Activated CD4-positive, alpha-beta T cell treated with anti-CD3 and anti-CD28 coated beads, Interleukin-2, amount 50 U/mL, for 16 hours (primary cell): ENCODE results near the gene NMNAT1.
"Not testable (repeated sequence)": the region's sequence is repeated elsewhere in the genome, so short reads cannot be mapped to it uniquely, and the experiment has no call there.

ENCODE experiments used
- DNase-seq: peaks from one replicate; pipeline ENCODE4 v3.0.0-alpha.2; 2020

Gene NMNAT1

GRCh38 chr1:9942939-9943788, at the start of gene NMNAT1, which contains the start of gene LZIC:
Gene NMNAT1 (plus strand): TSS chr1:9943475. CDS start chr1:9972074, 28,599 bp downstream.
Gene LZIC (minus strand): TSS chr1:9943391. CDS start chr1:9936619, 6,772 bp downstream.
- DNase-seq, result peak; percentile 96

- no peak for DNase-seq
Measured at GRCh38 chr1:9894115-9894514, 49.2 kb upstream of the NMNAT1 start.

- DNase-seq, result no peak
Measured at GRCh38 chr1:9900142-9901043, 42.9 kb upstream of the NMNAT1 start.

- no peak for DNase-seq
Measured at GRCh38 chr1:9901148-9902059, 41.9 kb upstream of the NMNAT1 start.

DNA sequence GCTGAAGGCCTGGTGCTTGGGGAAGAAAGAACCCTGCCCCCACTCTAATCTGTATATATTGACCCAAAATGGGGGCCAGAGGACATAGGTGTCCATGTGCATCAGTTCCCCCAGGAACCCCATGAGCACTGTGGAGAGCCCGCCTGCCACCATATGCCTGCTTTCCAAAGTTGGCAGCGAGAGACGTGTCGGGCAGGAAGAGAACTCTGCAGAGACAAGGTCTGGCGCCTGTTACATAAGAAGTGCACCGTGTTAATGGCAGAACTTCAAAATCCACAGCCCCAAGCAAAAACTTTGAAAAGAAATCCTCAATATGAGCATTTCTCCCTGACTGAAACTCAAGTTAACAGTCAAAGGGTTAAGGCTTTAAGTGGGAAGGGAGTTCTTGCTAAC, 41.2 kb upstream of the NMNAT1 start:
- no peak for DNase-seq

GRCh38 chr1:9903801-9904527, 39.3 kb upstream of the NMNAT1 start:
- peak; percentile 86 for DNase-seq

DNA sequence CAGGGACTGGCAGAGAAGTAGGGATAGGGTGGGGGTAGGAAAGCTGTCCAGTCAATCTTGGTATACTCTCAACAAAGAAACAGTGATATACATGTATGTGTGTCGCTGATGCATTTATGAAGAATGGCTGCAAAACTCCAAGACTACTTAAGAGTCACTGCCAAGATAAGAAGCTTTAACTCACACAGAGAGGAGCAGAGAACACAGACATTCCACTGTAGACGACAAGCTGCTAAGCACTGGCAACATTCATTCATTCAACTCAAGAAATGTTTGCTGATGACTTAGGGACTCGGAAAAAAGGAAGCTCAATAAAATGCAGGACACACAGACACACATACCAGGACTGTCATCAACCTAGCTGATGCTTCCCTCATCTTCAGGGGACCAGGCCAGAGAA, 38.7 kb upstream of the NMNAT1 start:
- no peak for DNase-seq

DNA sequence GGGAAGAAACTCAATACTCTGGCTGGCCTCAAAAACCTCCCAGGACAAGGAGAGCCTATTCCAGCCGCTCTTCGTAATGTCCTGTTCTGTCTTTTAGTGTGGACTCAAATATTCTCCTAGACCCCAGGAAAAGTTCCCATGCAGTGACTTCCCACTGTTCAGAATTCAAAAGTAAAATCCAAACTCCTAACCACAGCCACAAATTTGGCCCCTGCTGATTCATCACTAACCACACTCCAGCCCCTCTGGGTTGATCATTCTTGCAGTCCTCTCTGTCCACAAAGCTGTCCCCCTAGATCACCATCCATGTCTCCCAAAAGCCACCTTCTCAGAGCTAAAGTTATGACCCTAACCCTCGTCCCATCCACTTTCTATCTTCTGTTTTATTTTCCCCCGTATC, 38.3 kb upstream of the NMNAT1 start:
- no peak for DNase-seq

- DNase-seq, result no peak
Measured at GRCh38 chr1:9906466-9906865, 36.8 kb upstream of the NMNAT1 start.

DNA sequence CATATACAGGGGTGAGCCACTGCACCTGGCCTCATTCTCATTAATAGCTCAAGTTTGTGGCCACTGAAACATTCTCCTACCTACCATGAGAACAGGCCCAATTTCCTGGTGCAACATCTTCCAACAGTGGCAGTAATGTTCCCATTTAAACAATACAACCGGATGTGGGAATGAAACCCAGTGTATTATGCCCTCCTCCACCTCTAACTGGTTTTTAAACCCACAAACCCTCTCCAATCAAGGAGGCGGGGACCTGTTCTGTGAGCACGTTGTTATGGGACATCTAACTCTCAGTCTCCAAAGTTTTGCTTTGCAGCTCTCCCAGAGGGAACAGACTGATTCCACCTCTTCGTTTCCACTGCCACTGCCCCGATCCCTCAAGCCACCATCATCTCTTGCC, 35.8 kb upstream of the NMNAT1 start:
- DNase-seq, result no peak

GRCh38 chr1:9908871-9909233, 34.4 kb upstream of the NMNAT1 start:
- no peak for DNase-seq

DNA sequence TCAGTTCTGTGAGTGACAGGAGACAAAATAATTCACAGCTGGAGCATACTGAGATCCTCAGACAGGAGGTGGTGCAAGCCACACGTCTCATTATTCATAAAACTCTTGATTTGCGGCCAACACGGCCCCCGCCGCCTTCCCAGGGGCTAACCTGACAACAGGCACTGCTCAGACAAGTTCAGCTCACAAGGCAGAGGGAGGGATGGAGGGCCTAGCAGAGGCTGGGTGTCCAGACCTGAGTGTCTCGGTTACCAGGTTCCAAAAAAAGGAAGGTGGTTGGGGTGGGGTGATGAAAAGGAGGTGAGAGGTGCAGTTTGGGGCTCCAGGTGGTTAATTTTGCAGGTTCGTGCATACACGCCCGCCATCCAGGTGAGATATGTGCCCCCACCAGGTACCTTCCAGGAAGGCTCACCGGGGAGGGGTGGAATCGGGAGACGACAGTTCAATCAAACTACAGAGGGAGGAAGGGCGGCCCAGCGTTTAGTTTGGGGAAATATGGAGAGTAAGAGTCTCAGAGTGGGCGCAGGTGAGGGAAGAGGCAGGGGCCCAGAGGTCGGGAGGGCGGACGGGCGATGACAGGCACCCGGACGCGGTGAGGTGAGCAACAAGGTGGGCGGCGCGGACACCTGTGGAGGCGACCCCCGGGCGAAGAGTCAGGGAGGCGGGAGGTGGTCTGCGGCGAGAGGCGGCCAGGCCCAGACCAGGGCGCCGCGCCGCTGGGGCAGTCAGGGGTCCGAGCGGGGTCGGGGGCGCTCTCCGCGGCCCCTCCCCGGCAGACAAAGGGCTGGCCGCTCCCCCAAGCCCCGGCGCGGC, 33.8 kb upstream of the NMNAT1 start:
- peak; percentile 57 for DNase-seq

GRCh38 chr1:9910076-9910422, 33.2 kb upstream of the NMNAT1 start, which contains the start of gene CTNNBIP1:
Gene CTNNBIP1 (minus strand): TSS chr1:9910269. CDS start chr1:9872064, 38,205 bp downstream.
- no peak for DNase-seq

GRCh38 chr1:9910423-9911178, 32.7 kb upstream of the NMNAT1 start:
- peak; percentile 100 for DNase-seq

DNA sequence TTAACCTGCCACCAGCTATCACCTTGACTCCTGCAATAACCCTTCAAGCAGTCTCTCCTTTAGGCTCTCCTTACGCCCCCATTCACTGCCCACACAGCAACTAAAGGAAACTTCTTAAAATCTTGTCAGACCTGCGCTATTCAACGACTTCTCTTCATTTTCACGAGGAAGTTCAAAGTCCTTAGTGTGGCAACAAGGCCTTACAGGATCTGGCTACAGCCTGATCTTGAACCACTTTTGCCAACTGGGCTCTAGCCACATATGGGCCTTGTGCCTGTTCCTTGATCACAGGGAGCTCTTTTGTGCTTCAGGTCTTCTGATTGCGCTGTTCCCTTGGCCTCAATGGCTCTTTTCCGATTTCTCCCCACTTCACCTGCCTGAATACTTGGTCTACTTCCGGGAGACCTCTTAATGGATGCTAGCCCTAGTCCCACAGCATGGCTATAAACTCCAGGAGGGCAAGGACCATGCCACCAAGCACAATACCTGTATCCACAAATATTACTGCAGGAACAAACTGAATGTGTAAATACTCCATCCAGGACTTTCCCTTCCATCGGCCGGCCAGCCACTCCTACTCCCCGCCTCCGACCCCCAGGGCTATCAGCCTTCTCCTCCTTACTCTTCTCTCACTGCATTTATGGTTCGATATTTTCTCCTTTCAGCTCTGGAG, 30.9 kb upstream of the NMNAT1 start:
- DNase-seq, result no peak

- no peak for DNase-seq
Measured at GRCh38 chr1:9914610-9914937, 28.7 kb upstream of the NMNAT1 start.

GRCh38 chr1:9916452-9916851, 26.8 kb upstream of the NMNAT1 start:
- DNase-seq, result no peak

DNA sequence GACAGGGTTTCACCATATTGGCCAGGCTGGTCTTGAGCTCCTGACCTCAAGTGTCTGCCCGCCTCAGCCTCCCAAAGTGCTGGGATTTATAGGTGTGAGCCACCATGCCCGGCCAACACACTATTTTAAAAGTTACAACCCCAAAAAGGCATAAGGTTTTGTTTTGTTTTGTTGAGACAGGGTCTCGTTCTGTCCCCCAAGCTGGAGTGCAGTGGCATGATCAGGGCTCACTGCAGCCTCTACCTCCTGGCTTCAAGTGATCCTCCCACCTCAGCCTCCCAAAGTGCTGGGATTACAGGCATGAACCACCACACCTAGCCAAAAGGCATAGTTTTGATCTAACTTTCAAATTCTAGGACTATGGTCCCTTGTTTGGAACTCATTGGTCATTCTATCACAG, 25.8 kb upstream of the NMNAT1 start:
- not testable (repeated sequence) for DNase-seq

GRCh38 chr1:9917901-9918300, 25.4 kb upstream of the NMNAT1 start:
- DNase-seq, result no peak

DNA sequence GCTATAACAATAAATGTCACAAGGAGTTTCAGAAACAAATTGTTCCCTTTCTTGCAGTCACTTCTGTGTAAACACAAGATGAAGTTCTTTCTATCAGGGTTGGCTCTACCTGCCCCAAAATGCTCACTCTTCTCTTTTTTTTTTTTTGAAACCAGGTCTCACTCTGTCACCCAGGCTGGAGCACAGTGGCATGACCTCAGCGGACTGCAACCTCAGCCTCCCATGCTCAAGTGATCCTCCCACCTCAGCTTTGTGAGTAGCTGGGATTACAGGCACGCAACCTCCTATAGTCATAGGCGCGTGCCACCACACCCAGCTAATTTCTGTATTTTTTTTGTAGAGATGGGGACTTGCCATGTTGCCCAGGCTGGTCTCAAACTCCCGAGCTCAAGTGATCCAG, 22.7 kb upstream of the NMNAT1 start:
- no peak for DNase-seq
